Omental fat pad (tissue), 4 donors: Measurements from ENCODE around the gene BCORL1. TPM values are rescaled to one million over a fixed set of nuclear protein-coding genes. Genes with fewer than 3 reads are reported as not detected.

ENCODE experiments used
- ATAC-seq: fragments of 150-250 bp; one replicate; pipeline ENCODE4 v1.9.1; 2016; ENCODE audit warnings: mild to moderate bottlenecking, moderate library complexity; ENCODE audit not compliant: low FRiP score
- DNase-seq: peaks from one replicate; pipeline ENCODE4 v3.0.0-alpha.2; 2019; ENCODE audit warnings: low spot score
- CTCF ChIP-seq, 3 donors: fragments of 450-650 bp; IDR thresholded peaks; one replicate each; pipeline ENCODE4 v1.5.1; 2016 to 2017; ENCODE audit warnings: antibody characterized with exemption in 3 of 3, mild to moderate bottlenecking in 3 of 3, moderate library complexity in 2 of 3
- total RNA-seq, 4 donors: library from RNA; depleted of rRNA; stranded (reverse); fragments of >200 nt; gene quantifications; one replicate each; pipeline ENCODE4 v1.1.0, GENCODE V29; 2016

Gene BCORL1
- total RNA-seq, 4 donors from 2014 or later, result 4.9 to 8.0 (median 5.2) TPM

- DNase-seq (no peak), ATAC-seq (no peak)
- TF ChIP-seq CTCF (IDR thresholded peaks at IDR 0.05), result no peak
These were observed 25.7 kb upstream of the BCORL1 start for GRCh38 chrX:129956765-129957164.

GRCh38 chrX:129957241-129958082 is 25.0 kb upstream of the BCORL1 start:
- TF ChIP-seq CTCF (IDR thresholded peaks at IDR 0.05), result no peak
- ATAC-seq, result peak; percentile 67

GRCh38 chrX:129958083-129958465 is 24.4 kb upstream of the BCORL1 start:
- ATAC-seq (no peak), DNase-seq (no peak)
- no peak for TF ChIP-seq CTCF (IDR thresholded peaks at IDR 0.05)

More at GRCh38 chrX:129957241-129958082, 25.0 kb upstream of the BCORL1 start:
- no peak for DNase-seq

- DNase-seq, result no peak
These were observed 23.5 kb upstream of the BCORL1 start for GRCh38 chrX:129958814-129959492.

GRCh38 chrX:129959493-129959832 is 23.0 kb upstream of the BCORL1 start:
- ATAC-seq (peak; percentile 52), DNase-seq (no peak)
- no peak for TF ChIP-seq CTCF (IDR thresholded peaks at IDR 0.05)

More at GRCh38 chrX:129958814-129959492, 23.5 kb upstream of the BCORL1 start:
- ATAC-seq, result no peak
- TF ChIP-seq CTCF (IDR thresholded peaks at IDR 0.05), result no peak

- no peak for TF ChIP-seq CTCF (IDR thresholded peaks at IDR 0.05)
- ATAC-seq, result peak; percentile 59
These were observed 21.0 kb upstream of the BCORL1 start for GRCh38 chrX:129961180-129962083.

More at GRCh38 chrX:129961180-129962083, 21.0 kb upstream of the BCORL1 start:
- no peak for DNase-seq
